Heart right ventricle (tissue), 16 donors: ENCODE results near the gene ANO7. TPM values are rescaled to one million over a fixed set of nuclear protein-coding genes. Genes with fewer than 3 reads are reported as not detected.

ENCODE experiments used
- ATAC-seq, 8 donors: fragments of 200-7000 bp; cut with Tn5 transposase; one replicate each; pipeline ENCODE4 v1.9.1; 2020; ENCODE audit warnings: mild to moderate bottlenecking in 8 of 8, moderate library complexity in 8 of 8, moderate number of reproducible peaks in 1 of 8
- DNase-seq, 2 donors: peaks; one replicate each; pipeline ENCODE4 v3.0.0-alpha.2; 2020
- H3K27ac ChIP-seq, 10 donors: fragments of 200-600 bp; sonication (generic) in 2 of 10; one replicate each; pipeline versions ENCODE4 v1.5.0 to v1.8.0; 2020 to 2022; ENCODE audit warnings: mild to moderate bottlenecking in 3 of 10
- H3K27me3 ChIP-seq, 7 donors: fragments of 200-600 bp; one replicate each; pipeline ENCODE4 v1.8.0; 2021 to 2022; ENCODE audit warnings: mild to moderate bottlenecking in 2 of 7
- H3K36me3 ChIP-seq, 9 donors: fragments of 200-600 bp; sonication (generic) in 1 of 9; one replicate each; pipeline versions ENCODE4 v1.5.0 to v1.8.0; 2020 to 2022; ENCODE audit warnings: mild to moderate bottlenecking in 2 of 9
- H3K4me1 ChIP-seq, 9 donors: fragments of 200-600 bp; sonication (generic) in 1 of 9; one replicate each; pipeline versions ENCODE4 v1.5.0 to v1.8.0; 2020 to 2022; ENCODE audit warnings: mild to moderate bottlenecking in 4 of 9
- H3K4me3 ChIP-seq, 10 donors: fragments of 200-600 bp; sonication (generic) in 2 of 10; one replicate each; pipeline versions ENCODE4 v1.5.0 to v1.8.0; 2020 to 2022; ENCODE audit warnings: mild to moderate bottlenecking in 7 of 10, moderate library complexity in 2 of 10
- H3K9me3 ChIP-seq, 11 donors: fragments of 200-600 bp in 10 of 11; sonication (generic) in 2 of 11; one replicate each; pipeline versions ENCODE4 v1.5.0 to v1.8.0; 2013 to 2022; ENCODE audit warnings: mild to moderate bottlenecking in 2 of 11, control low read depth in 1 of 11, moderate library complexity in 1 of 11
- CTCF ChIP-seq, 9 donors: fragments of 200-600 bp; sonication (generic) in 2 of 9; IDR thresholded peaks; one replicate each; pipeline versions ENCODE4 v1.5.0 to v1.8.0; 2021 to 2022; ENCODE audit warnings: antibody characterized with exemption in 9 of 9, mild to moderate bottlenecking in 5 of 9, moderate library complexity in 1 of 9
- WGBS, 2 donors: extraction: QIAGEN DNeasy Blood & Tissue Kit; methylation state at CpG; one replicate each; pipeline ENCODE4 v1.1.7; 2013; ENCODE audit warnings: inconsistent platforms in 1 of 2; 5-methylcytosine and 5-hydroxymethylcytosine counted together
- intact Hi-C, 10 donors: fragments of 100-400 bp; cut with DNase I; formaldehyde crosslinking; loops; one replicate each; pipeline versions ENCODE4 v1.11.1 to v1.14.2; 2022
- polyA plus RNA-seq, 2 donors: library from polyadenylated mRNA; stranded (reverse); fragments of 200-250 nt; gene quantifications; one replicate each; pipeline ENCODE4 v1.2.3, GENCODE V29; 2013
- total RNA-seq, 10 donors: library from RNA; stranded (reverse); fragmentation: NEBNext Ultra II Directional in 3 of 10; extraction: Animal tissue kit (Norgen Biotek cat#: 25700) in 3 of 10; gene quantifications; one replicate each; pipeline versions ENCODE4 v1.2.1 to v1.2.4, GENCODE V29; 2021 to 2023
- donor health status: Arrhythmogenic right ventricular cardiomyopathy.
- donor health status: ischemic (EF 13 %, LVEDD 7.1; RV severe dilation, severe dysfunction).
- donor health status: healthy with polysubstance abuse.
- donor health status: DM: no; HTN: yes; CAD: no.
- donor health status: DM: no; HTN: no; CAD: no.
- donor health status: ischemic (EF 25% LVEDD 6.9; RV normal size, moderate dysfunction).
- donor health status: ischemic (EF 25% LVEDD 5.7; RV mildly dilated, moderate dysfunction).
- donor health status: healthy.
- donor health status: DM: yes; HTN: yes; CAD: no.
- donor health status: Ischemic cardiomyopathy.
- donor health status: ischemic (EF 35%, LVEDD 5.7; RV mildly dilated, moderate dysfunction).
- donor health status: nonischemic (EF 11% LVEDD 7.7; RV severe dilation, severe dysfunction).
- donor health status: DM: yes; HTN: yes; CAD: no.
- donor health status: PGD.
- donor health status: ischemic (EF 29% LVEDD 5.4; RV normal size, mild dysfunction).
- donor health status: nonischemic (EF 23%, LVEDD 6.1; RV moderate dilation, normal function).

The ANO7 gene
- total and polyA plus RNA-seq, 12 donors, result 0.61 to 3.0 (median 1.6) TPM

GRCh38 chr2:241204010-241204384 lies 15.5 kb downstream of the ANO7 start:
- Histone ChIP-seq H3K4me1 (no peaks in the 10 kb centered on the region), H3K27ac (no peak overlapping the region), H3K36me3 (no peaks in the 10 kb centered on the region), H3K9me3 (no peaks in the 10 kb centered on the region), H3K4me3 (no peak overlapping the region), H3K27me3 (no peaks in the 10 kb centered on the region)
- no peak for DNase-seq
- ATAC-seq, result no peak
- TF ChIP-seq CTCF (IDR thresholded peaks at IDR 0.05), result no peak
- WGBS, 2 donors, result 85 to 90% methylated on average over 10 of the region's 10 CpGs
- intact Hi-C loops, result no loop called here

DNA sequence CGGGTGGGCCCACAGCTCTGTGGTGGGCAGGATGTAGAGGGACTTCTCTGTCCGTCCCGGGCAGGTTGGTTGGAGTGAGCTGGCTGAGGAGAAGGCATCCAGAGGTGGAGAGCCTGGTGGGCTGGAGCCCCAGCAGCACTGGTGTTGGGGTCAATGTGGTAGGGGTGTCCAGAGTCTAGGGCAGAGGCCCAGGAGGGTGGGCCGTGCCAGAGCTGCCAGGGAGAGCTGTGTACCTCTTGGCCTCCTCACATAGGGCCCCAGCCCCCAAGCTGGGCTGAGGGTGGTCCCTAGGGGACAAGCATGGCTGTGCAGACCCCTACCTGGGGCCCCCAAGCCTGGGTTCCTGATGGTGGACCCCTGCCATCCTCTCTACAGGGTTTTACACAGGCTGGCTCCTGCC lies 16.0 kb downstream of the ANO7 start:
- intact Hi-C loops, result no loop called here
- no peak for ATAC-seq
- TF ChIP-seq CTCF (IDR thresholded peaks at IDR 0.05), result no peak
- Histone ChIP-seq H3K4me1 (no peaks in the 10 kb centered on the region), H3K4me3 (no peak overlapping the region), H3K27me3 (no peaks in the 10 kb centered on the region), H3K36me3 (no peaks in the 10 kb centered on the region), H3K27ac (no peak overlapping the region), H3K9me3 (no peaks in the 10 kb centered on the region)
- WGBS, 2 donors, result 80 to 81% methylated on average over 4 of the region's 4 CpGs
- no peak for DNase-seq

- no peaks in the 10 kb centered on the region for H3K9me3 ChIP-seq
These were observed 16.6 kb downstream of the ANO7 start for GRCh38 chr2:241205086-241205485.

DNA sequence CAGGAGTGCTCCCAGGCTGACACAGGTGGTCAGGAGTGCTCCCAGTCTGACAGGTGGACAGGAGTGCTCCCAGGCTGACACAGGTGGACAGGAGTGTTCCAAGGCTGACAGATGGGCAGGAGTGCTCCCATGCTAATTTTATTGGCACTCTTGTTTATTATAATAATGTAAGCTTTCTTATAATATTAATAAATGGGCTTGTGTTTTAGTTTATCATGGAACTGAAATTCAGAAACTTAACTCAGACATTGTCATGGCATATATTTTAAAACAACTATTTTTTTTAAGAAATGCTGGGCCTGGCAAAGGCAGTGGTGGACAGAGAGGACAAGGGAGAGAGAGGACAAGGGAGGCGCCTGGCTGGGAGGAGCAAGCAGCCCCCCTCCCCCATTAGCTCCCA lies 18.7 kb downstream of the ANO7 start:
- intact Hi-C loops, result no loop called here
- no peak for TF ChIP-seq CTCF (IDR thresholded peaks at IDR 0.05)
- H3K36me3 ChIP-seq, result no peaks in the 10 kb centered on the region
- no peaks in the 10 kb centered on the region for H3K4me1 ChIP-seq
- WGBS, 2 donors, result 75 to 96% methylated on average over 1 of the region's 1 CpG
- ATAC-seq (no peak), DNase-seq (no peak)
- H3K9me3 ChIP-seq, result no peaks in the 10 kb centered on the region
- no peak overlapping the region for H3K27ac ChIP-seq
- H3K4me3 ChIP-seq, result no peak overlapping the region
- H3K27me3 ChIP-seq, result no peaks in the 10 kb centered on the region

More at GRCh38 chr2:241205086-241205485, 16.6 kb downstream of the ANO7 start:
- Histone ChIP-seq H3K27me3 (no peaks in the 10 kb centered on the region), H3K36me3 (no peaks in the 10 kb centered on the region), H3K4me1 (no peaks in the 10 kb centered on the region), H3K4me3 (no peak overlapping the region), H3K27ac (no peak overlapping the region)
- ATAC-seq (no peak), DNase-seq (no peak)
- intact Hi-C loops, result no loop called here
- TF ChIP-seq CTCF (IDR thresholded peaks at IDR 0.05), result no peak
- WGBS, 2 donors, result 94 to 96% methylated on average over 3 of the region's 3 CpGs

DNA sequence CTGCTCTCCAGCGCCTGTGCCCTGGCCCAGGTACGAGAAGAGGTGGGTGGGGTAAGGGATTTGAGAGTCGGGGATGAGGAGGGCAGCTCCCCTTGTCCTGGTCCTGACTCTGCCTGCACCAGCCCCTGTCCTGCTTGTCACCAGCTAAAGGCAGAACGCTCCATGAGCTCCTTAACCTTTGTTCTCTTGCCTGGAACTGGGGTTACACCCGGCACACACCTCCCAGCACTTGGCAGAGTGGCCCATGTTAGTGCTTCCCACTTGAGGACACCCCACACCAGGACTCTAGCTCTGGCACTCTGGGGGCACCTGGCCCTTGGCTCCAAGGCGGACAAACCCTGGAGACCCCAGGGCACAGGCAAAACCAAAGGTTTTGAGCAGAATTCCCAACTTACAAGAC lies 19.2 kb downstream of the ANO7 start:
- no peak overlapping the region for H3K4me3 ChIP-seq
- no peak overlapping the region for H3K27ac ChIP-seq
- H3K4me1 ChIP-seq, result no peaks in the 10 kb centered on the region
- DNase-seq (no peak), ATAC-seq (no peak)
- no peak for TF ChIP-seq CTCF (IDR thresholded peaks at IDR 0.05)
- no peaks in the 10 kb centered on the region for H3K36me3 ChIP-seq
- intact Hi-C loops, result no loop called here
- WGBS, 2 donors, result 73 to 76% methylated on average over 6 of the region's 6 CpGs
- H3K9me3 ChIP-seq, result no peaks in the 10 kb centered on the region
- H3K27me3 ChIP-seq, result no peaks in the 10 kb centered on the region
